OCI-M1 (cell line): Measurements from ENCODE around the gene ITSN2.

Experiments used
- DNase-seq: peaks from one replicate; lab custom pipeline; 2025; lab: John Stamatoyannopoulos, UW

Gene ITSN2

GRCh38 chr2:24179683-24180082 lies 180.7 kb downstream of the ITSN2 start:
- no peak for DNase-seq

- no peak for DNase-seq
These were observed 184.0 kb downstream of the ITSN2 start for GRCh38 chr2:24176326-24176725.

GRCh38 chr2:24175631-24176187 lies 184.6 kb downstream of the ITSN2 start:
- no peak for DNase-seq

- no peak for DNase-seq
These were observed 185.5 kb downstream of the ITSN2 start, which contains the start of gene FAM228A for GRCh38 chr2:24174851-24175277. Gene FAM228A (plus strand): TSS chr2:24175053. CDS start chr2:24175481, 428 bp downstream.

GRCh38 chr2:24169023-24169422 lies 191.3 kb downstream of the ITSN2 start:
- no peak for DNase-seq

GRCh38 chr2:24164416-24164973 lies 195.8 kb downstream of the ITSN2 start:
- DNase-seq, result peak; percentile 52

GRCh38 chr2:24163601-24164000 lies 196.7 kb downstream of the ITSN2 start:
- DNase-seq, result no peak

- peak; percentile 12 for DNase-seq
These were observed 197.2 kb downstream of the ITSN2 start for GRCh38 chr2:24163186-24163585.

- DNase-seq, result no peak
These were observed 197.8 kb downstream of the ITSN2 start for GRCh38 chr2:24162494-24162893.

- DNase-seq, result no peak
These were observed 199.6 kb downstream of the ITSN2 start for GRCh38 chr2:24160761-24161160.

- no peak for DNase-seq
These were observed 200.6 kb downstream of the ITSN2 start for GRCh38 chr2:24159708-24160107.

- no peak for DNase-seq
These were observed 202.2 kb downstream of the ITSN2 start for GRCh38 chr2:24158131-24158530.

- DNase-seq, result no peak
These were observed 206.9 kb downstream of the ITSN2 start for GRCh38 chr2:24153478-24153877.
